Calu3 (cell line): ENCODE data around the gene PPFIBP1. TPM values are rescaled to one million over a fixed set of nuclear protein-coding genes. Genes with fewer than 3 reads are reported as not detected.

Experiments used
- BruUV-seq: library from RNA; stranded (reverse); fragments of 400-500 nt; replicated peaks from 2 replicates; lab custom pipeline; 2021; lab: Mats Ljungman, UMichigan
- CTCF ChIA-PET: fragments of 300-600 bp; sonication (Branson Sonifier 250); formaldehyde crosslinking; loops from one replicate; lab custom pipeline; 2022; ENCODE audit warnings: antibody characterized with exemption; lab: Charles Lee
- DNase-seq: peaks from one replicate; pipeline ENCODE4 v3.0.0; 2022
- H3K27ac Mint-ChIP-seq: one replicate; pipeline ENCODE4 v1.8.0; 2022; ENCODE audit warnings: mixed read lengths; ENCODE audit not compliant: unreplicated experiment
- H3K27me3 Mint-ChIP-seq: one replicate; pipeline ENCODE4 v1.8.0; 2022; ENCODE audit warnings: mixed read lengths; ENCODE audit not compliant: unreplicated experiment
- H3K36me3 Mint-ChIP-seq: one replicate; pipeline ENCODE4 v1.8.0; 2022; ENCODE audit warnings: mild to moderate bottlenecking, moderate library complexity, mixed read lengths; ENCODE audit not compliant: insufficient read depth, unreplicated experiment
- H3K4me1 Mint-ChIP-seq: one replicate; pipeline ENCODE4 v1.8.0; 2022; ENCODE audit warnings: mild to moderate bottlenecking, low read depth, mixed read lengths; ENCODE audit not compliant: unreplicated experiment
- H3K4me3 Mint-ChIP-seq: one replicate; pipeline ENCODE4 v1.8.0; 2022; ENCODE audit warnings: mild to moderate bottlenecking, low read depth, moderate library complexity, mixed read lengths; ENCODE audit not compliant: unreplicated experiment
- H3K9me3 Mint-ChIP-seq: one replicate; pipeline ENCODE4 v1.8.0; 2022; ENCODE audit warnings: low read depth, mixed read lengths; ENCODE audit not compliant: unreplicated experiment
- CTCF ChIP-seq: fragments of 200-600 bp; IDR thresholded peaks from one replicate; pipeline ENCODE4 v1.8.0; 2022; ENCODE audit warnings: antibody characterized with exemption; ENCODE audit not compliant: unreplicated experiment
- intact Hi-C: fragments of 100-400 bp; cut with micrococcal nuclease; formaldehyde crosslinking; loops from one replicate; pipeline ENCODE4 v1.10.0; 2022; ENCODE audit not compliant: unreplicated experiment
- total RNA-seq: library from RNA; stranded (reverse); gene quantifications from 2 replicates; pipeline ENCODE4 v1.2.3, GENCODE V29; 2022

The PPFIBP1 gene
- total RNA-seq, 1 experiment from 2014 or later: 58.7 TPM

GRCh38 chr12:27614386-27614785, 90.4 kb downstream of the PPFIBP1 start:
- no peak for TF ChIP-seq CTCF
- H3K9me3 Mint-ChIP-seq: no peaks in the 10 kb centered on the region
- DNase-seq: no peak
- BruUV-seq: no TSS peak
- H3K27ac Mint-ChIP-seq: no peak overlapping the region
- H3K4me1 Mint-ChIP-seq: peaks cover 61% of the 10 kb centered on the region
- H3K36me3 Mint-ChIP-seq: no peaks in the 10 kb centered on the region
- H3K4me3 Mint-ChIP-seq: no peak overlapping the region
- CTCF ChIA-PET: no interaction called here
- H3K27me3 Mint-ChIP-seq: no peaks in the 10 kb centered on the region
- intact Hi-C loops: no loop called here

GRCh38 chr12:27614866-27615265, 90.9 kb downstream of the PPFIBP1 start:
- Mint-ChIP-seq H3K27ac (no peak overlapping the region), H3K4me3 (no peak overlapping the region), H3K27me3 (no peaks in the 10 kb centered on the region), H3K9me3 (no peaks in the 10 kb centered on the region), H3K4me1 (peaks cover 62% of the 10 kb centered on the region), H3K36me3 (no peaks in the 10 kb centered on the region)
- TF ChIP-seq CTCF: no peak
- intact Hi-C loops: no loop called here
- CTCF ChIA-PET: no interaction called here
- BruUV-seq: no TSS peak
- no peak for DNase-seq

- no peak overlapping the region for H3K27ac Mint-ChIP-seq
- CTCF ChIA-PET: no interaction called here
Measured at GRCh38 chr12:27615331-27615891, 91.4 kb downstream of the PPFIBP1 start.

GRCh38 chr12:27616356-27617142, 92.5 kb downstream of the PPFIBP1 start:
- Mint-ChIP-seq H3K27ac (no peak overlapping the region), H3K9me3 (no peaks in the 10 kb centered on the region), H3K4me3 (no peak overlapping the region), H3K27me3 (no peaks in the 10 kb centered on the region), H3K4me1 (peaks cover 55% of the 10 kb centered on the region), H3K36me3 (no peaks in the 10 kb centered on the region)
- CTCF ChIA-PET: no interaction called here
- no peak for DNase-seq
- BruUV-seq: no TSS peak
- TF ChIP-seq CTCF: no peak
- intact Hi-C loops: no loop called here

More at GRCh38 chr12:27615331-27615891, 91.4 kb downstream of the PPFIBP1 start:
- BruUV-seq: no TSS peak
- Mint-ChIP-seq H3K4me3 (no peak overlapping the region), H3K9me3 (no peaks in the 10 kb centered on the region), H3K4me1 (peaks cover 63% of the 10 kb centered on the region), H3K27me3 (no peaks in the 10 kb centered on the region), H3K36me3 (no peaks in the 10 kb centered on the region)
- DNase-seq: no peak
- no peak for TF ChIP-seq CTCF
- intact Hi-C loops: no loop called here
